Activated naive CD8-positive, alpha-beta T cell treated with anti-CD3 and anti-CD28 coated beads, Interleukin-2, amount 50 U/mL, for 24 hours (primary cell): ENCODE results near the gene PRPF40A.

Source experiments
- ATAC-seq: fragments of 150-1000 bp; cut with Tn5 transposase; one replicate; pipeline ENCODE4 v1.10.0; 2021
- DNase-seq: peaks from one replicate; pipeline ENCODE4 v3.0.0; 2021
- H3K27ac Mint-ChIP-seq: one replicate; pipeline ENCODE4 v1.8.0; 2021; ENCODE audit warnings: mild to moderate bottlenecking, mixed read lengths
- H3K27me3 Mint-ChIP-seq: one replicate; pipeline ENCODE4 v1.8.0; 2021; ENCODE audit warnings: mixed read lengths
- H3K36me3 Mint-ChIP-seq: one replicate; pipeline ENCODE4 v1.8.0; 2021; ENCODE audit warnings: low read depth, mixed read lengths
- H3K4me1 Mint-ChIP-seq: one replicate; pipeline ENCODE4 v1.8.0; 2021; ENCODE audit warnings: mixed read lengths
- H3K4me3 Mint-ChIP-seq: one replicate; pipeline ENCODE4 v1.8.0; 2021; ENCODE audit warnings: mild to moderate bottlenecking, moderate library complexity, mixed read lengths
- H3K9me3 Mint-ChIP-seq: one replicate; pipeline ENCODE4 v1.8.0; 2021; ENCODE audit warnings: mixed read lengths

PRPF40A gene

GRCh38 chr2:152696476-152696875, 20.8 kb downstream of the PRPF40A start:
- ATAC-seq (no peak), DNase-seq (no peak)
- Mint-ChIP-seq H3K4me1 (peaks cover 60% of the 10 kb centered on the region), H3K27me3 (no peaks in the 10 kb centered on the region), H3K9me3 (peaks cover 5% of the 10 kb centered on the region), H3K36me3 (peaks cover 40% of the 10 kb centered on the region), H3K27ac (no peak overlapping the region), H3K4me3 (no peak overlapping the region)

GRCh38 chr2:152695763-152696162, 21.5 kb downstream of the PRPF40A start:
- H3K27ac Mint-ChIP-seq, result no peak overlapping the region
- DNase-seq, result no peak
- H3K27me3 Mint-ChIP-seq, result no peaks in the 10 kb centered on the region
- H3K9me3 Mint-ChIP-seq, result no peaks in the 10 kb centered on the region
- ATAC-seq, result no peak
- peaks cover 60% of the 10 kb centered on the region for H3K4me1 Mint-ChIP-seq
- peaks cover 38% of the 10 kb centered on the region for H3K36me3 Mint-ChIP-seq
- no peak overlapping the region for H3K4me3 Mint-ChIP-seq

GRCh38 chr2:152694161-152694661, 23.1 kb downstream of the PRPF40A start:
- peaks cover 48% of the 10 kb centered on the region for H3K4me1 Mint-ChIP-seq
- no peaks in the 10 kb centered on the region for H3K9me3 Mint-ChIP-seq
- ATAC-seq, result peak; percentile 76
- H3K27me3 Mint-ChIP-seq, result no peaks in the 10 kb centered on the region
- H3K27ac Mint-ChIP-seq, result peak overlapping the region; percentile 85
- peaks cover 34% of the 10 kb centered on the region for H3K36me3 Mint-ChIP-seq
- H3K4me3 Mint-ChIP-seq, result peak overlapping the region; percentile 71
- peak; percentile 15 for DNase-seq

GRCh38 chr2:152693033-152693432, 24.2 kb downstream of the PRPF40A start:
- Mint-ChIP-seq H3K27me3 (no peaks in the 10 kb centered on the region), H3K4me3 (no peak overlapping the region), H3K27ac (no peak overlapping the region), H3K36me3 (peaks cover 38% of the 10 kb centered on the region), H3K9me3 (no peaks in the 10 kb centered on the region), H3K4me1 (peaks cover 43% of the 10 kb centered on the region)
- DNase-seq (no peak), ATAC-seq (peak; percentile 67)

GRCh38 chr2:152686321-152686720, 30.9 kb downstream of the PRPF40A start:
- H3K36me3 Mint-ChIP-seq, result peaks cover 47% of the 10 kb centered on the region

GRCh38 chr2:152683400-152683799, 33.9 kb downstream of the PRPF40A start:
- ATAC-seq, result no peak
- peaks cover 49% of the 10 kb centered on the region for H3K36me3 Mint-ChIP-seq

More at GRCh38 chr2:152686321-152686720, 30.9 kb downstream of the PRPF40A start:
- no peak overlapping the region for H3K4me3 Mint-ChIP-seq
- no peaks in the 10 kb centered on the region for H3K27me3 Mint-ChIP-seq
- peaks cover 22% of the 10 kb centered on the region for H3K4me1 Mint-ChIP-seq
- ATAC-seq, result no peak
- no peaks in the 10 kb centered on the region for H3K9me3 Mint-ChIP-seq
- no peak overlapping the region for H3K27ac Mint-ChIP-seq
- DNase-seq, result no peak

GRCh38 chr2:152682663-152683062, 34.6 kb downstream of the PRPF40A start:
- Mint-ChIP-seq H3K27me3 (no peaks in the 10 kb centered on the region), H3K36me3 (peaks cover 49% of the 10 kb centered on the region), H3K9me3 (no peaks in the 10 kb centered on the region), H3K4me3 (no peak overlapping the region), H3K27ac (no peak overlapping the region), H3K4me1 (peaks cover 22% of the 10 kb centered on the region)
- DNase-seq (no peak), ATAC-seq (no peak)

More at GRCh38 chr2:152683400-152683799, 33.9 kb downstream of the PRPF40A start:
- Mint-ChIP-seq H3K9me3 (no peaks in the 10 kb centered on the region), H3K4me1 (peaks cover 22% of the 10 kb centered on the region), H3K27me3 (no peaks in the 10 kb centered on the region), H3K27ac (no peak overlapping the region), H3K4me3 (no peak overlapping the region)
- no peak for DNase-seq

GRCh38 chr2:152678808-152679207, 38.5 kb downstream of the PRPF40A start:
- Mint-ChIP-seq H3K27ac (no peak overlapping the region), H3K9me3 (no peaks in the 10 kb centered on the region), H3K27me3 (no peaks in the 10 kb centered on the region), H3K4me1 (peaks cover 6% of the 10 kb centered on the region), H3K4me3 (no peak overlapping the region), H3K36me3 (peaks cover 47% of the 10 kb centered on the region)
- DNase-seq (no peak), ATAC-seq (no peak)

GRCh38 chr2:152676461-152676860, 40.8 kb downstream of the PRPF40A start:
- DNase-seq (no peak), ATAC-seq (no peak)
- no peak overlapping the region for H3K27ac Mint-ChIP-seq
- no peak overlapping the region for H3K4me3 Mint-ChIP-seq
- no peaks in the 10 kb centered on the region for H3K9me3 Mint-ChIP-seq
- H3K4me1 Mint-ChIP-seq, result no peaks in the 10 kb centered on the region
- H3K27me3 Mint-ChIP-seq, result no peaks in the 10 kb centered on the region
- H3K36me3 Mint-ChIP-seq, result peaks cover 45% of the 10 kb centered on the region

GRCh38 chr2:152674334-152674733, 42.9 kb downstream of the PRPF40A start:
- no peak for DNase-seq

GRCh38 chr2:152664725-152665124, 52.5 kb downstream of the PRPF40A start:
- no peak for ATAC-seq
- Mint-ChIP-seq H3K27ac (no peak overlapping the region), H3K4me3 (no peak overlapping the region), H3K4me1 (no peaks in the 10 kb centered on the region), H3K9me3 (no peaks in the 10 kb centered on the region), H3K36me3 (peaks cover 67% of the 10 kb centered on the region), H3K27me3 (no peaks in the 10 kb centered on the region)
- DNase-seq, result no peak

More at GRCh38 chr2:152674334-152674733, 42.9 kb downstream of the PRPF40A start:
- Mint-ChIP-seq H3K4me3 (no peak overlapping the region), H3K4me1 (no peaks in the 10 kb centered on the region), H3K9me3 (no peaks in the 10 kb centered on the region), H3K27me3 (no peaks in the 10 kb centered on the region), H3K27ac (no peak overlapping the region), H3K36me3 (peaks cover 43% of the 10 kb centered on the region)
- no peak for ATAC-seq

GRCh38 chr2:152661076-152661475, 56.2 kb downstream of the PRPF40A start:
- H3K27ac Mint-ChIP-seq, result no peak overlapping the region
- H3K36me3 Mint-ChIP-seq, result peaks cover 58% of the 10 kb centered on the region
- no peak overlapping the region for H3K4me3 Mint-ChIP-seq
- peaks cover 16% of the 10 kb centered on the region for H3K4me1 Mint-ChIP-seq
- H3K9me3 Mint-ChIP-seq, result no peaks in the 10 kb centered on the region
- no peak for ATAC-seq
- no peaks in the 10 kb centered on the region for H3K27me3 Mint-ChIP-seq
- no peak for DNase-seq

GRCh38 chr2:152658221-152658620, 59.0 kb downstream of the PRPF40A start:
- Mint-ChIP-seq H3K9me3 (no peaks in the 10 kb centered on the region), H3K27me3 (no peaks in the 10 kb centered on the region), H3K36me3 (peaks cover 59% of the 10 kb centered on the region), H3K4me3 (no peak overlapping the region), H3K4me1 (peaks cover 19% of the 10 kb centered on the region), H3K27ac (no peak overlapping the region)
- DNase-seq, result no peak
- ATAC-seq, result no peak

- peak; percentile 75 for ATAC-seq
- Mint-ChIP-seq H3K4me1 (peaks cover 19% of the 10 kb centered on the region), H3K9me3 (no peaks in the 10 kb centered on the region), H3K4me3 (no peak overlapping the region), H3K36me3 (peaks cover 54% of the 10 kb centered on the region), H3K27ac (no peak overlapping the region), H3K27me3 (no peaks in the 10 kb centered on the region)
- no peak for DNase-seq
These were observed 60.2 kb downstream of the PRPF40A start for GRCh38 chr2:152657043-152657442.

- peak overlapping the region; percentile 64 for H3K27ac Mint-ChIP-seq
- no peaks in the 10 kb centered on the region for H3K9me3 Mint-ChIP-seq
- DNase-seq (no peak), ATAC-seq (no peak)
- peaks cover 56% of the 10 kb centered on the region for H3K36me3 Mint-ChIP-seq
- H3K27me3 Mint-ChIP-seq, result no peaks in the 10 kb centered on the region
- no peak overlapping the region for H3K4me3 Mint-ChIP-seq
- H3K4me1 Mint-ChIP-seq, result peaks cover 19% of the 10 kb centered on the region
These were observed 61.4 kb downstream of the PRPF40A start for GRCh38 chr2:152655880-152656279.

- H3K4me3 Mint-ChIP-seq, result no peak overlapping the region
- peaks cover 34% of the 10 kb centered on the region for H3K36me3 Mint-ChIP-seq
- H3K27me3 Mint-ChIP-seq, result no peaks in the 10 kb centered on the region
- ATAC-seq (no peak), DNase-seq (no peak)
- H3K27ac Mint-ChIP-seq, result no peak overlapping the region
- H3K9me3 Mint-ChIP-seq, result no peaks in the 10 kb centered on the region
- peaks cover 9% of the 10 kb centered on the region for H3K4me1 Mint-ChIP-seq
These were observed 65.4 kb downstream of the PRPF40A start for GRCh38 chr2:152651834-152652233.
